Measurements from ENCODE around the gene UPK1A. TPM values are rescaled to one million over a fixed set of nuclear protein-coding genes. Genes with fewer than 3 reads are reported as not detected.
A peak's percentile ranks its signal among the peaks of the same experiment; 100 is the strongest.

Gene UPK1A
- polyA plus RNA-seq, 4 donors, result 0.07 TPM; not detected in 3

GRCh38 chr19:35665157-35665556, 1.2 kb upstream of the UPK1A start:
- Histone ChIP-seq H3K27me3 (ENCODE audit: control insufficient read depth in 3 of 3, insufficient read depth in 3 of 3, low read length in 3 of 3) (peaks cover 0 to 6% (median 2%) of the 10 kb centered on the region in 3 donors), H3K4me1 (ENCODE audit: control insufficient read depth in 3 of 3, insufficient read depth in 2 of 3, low read depth in 1 of 3, low read length in 2 of 3) (no peaks in the 10 kb centered on the region), H3K4me3 (ENCODE audit: low read depth in 1 of 3, low read length in 3 of 3) (no peak overlapping the region), H3K36me3 (ENCODE audit: control insufficient read depth in 3 of 3, insufficient read depth in 2 of 3, low read depth in 1 of 3, low read length in 3 of 3) (peaks cover 0 to 20% (median 8%) of the 10 kb centered on the region in 3 donors), H3K27ac (ENCODE audit: low read depth in 1 of 3, low read length in 2 of 3) (no peak overlapping the region), H3K9me3 (ENCODE audit: control insufficient read depth in 2 of 2, insufficient read depth in 1 of 2, low read depth in 1 of 2, low read length in 1 of 2) (no peaks in the 10 kb centered on the region)
- 93 to 95% (median 95%) methylated on average over 24 of the region's 24 CpGs for WGBS, 3 donors
- no peak for FAIRE-seq
- no peak for DNase-seq

GRCh38 chr19:35665604-35666003, 713 bp upstream of the UPK1A start:
- H3K27me3 ChIP-seq (ENCODE audit: control insufficient read depth in 3 of 3, insufficient read depth in 3 of 3, low read length in 3 of 3), result peaks cover 0 to 6% (median 2%) of the 10 kb centered on the region in 3 donors
- FAIRE-seq (no peak), DNase-seq (no peak)
- no peaks in the 10 kb centered on the region for H3K9me3 ChIP-seq (ENCODE audit: control insufficient read depth in 2 of 2, insufficient read depth in 1 of 2, low read depth in 1 of 2, low read length in 1 of 2)
- no peak overlapping the region for H3K4me3 ChIP-seq (ENCODE audit: low read depth in 1 of 3, low read length in 3 of 3)
- H3K4me1 ChIP-seq (ENCODE audit: control insufficient read depth in 3 of 3, insufficient read depth in 2 of 3, low read depth in 1 of 3, low read length in 2 of 3), result no peaks in the 10 kb centered on the region
- no peak overlapping the region for H3K27ac ChIP-seq (ENCODE audit: low read depth in 1 of 3, low read length in 2 of 3)
- WGBS, 3 donors, result 74 to 81% (median 81%) methylated on average over 7 of the region's 7 CpGs
- H3K36me3 ChIP-seq (ENCODE audit: control insufficient read depth in 3 of 3, insufficient read depth in 2 of 3, low read depth in 1 of 3, low read length in 3 of 3), result peaks cover 0 to 17% (median 8%) of the 10 kb centered on the region in 3 donors

GRCh38 chr19:35669566-35669965, 3.2 kb downstream of the UPK1A start:
- FAIRE-seq, result no peak
- 50 to 74% (median 51%) methylated on average over 6 of the region's 6 CpGs for WGBS, 3 donors
- Histone ChIP-seq H3K4me3 (ENCODE audit: low read depth in 1 of 3, low read length in 3 of 3) (no peak overlapping the region), H3K27ac (ENCODE audit: low read depth in 1 of 3, low read length in 2 of 3) (no peak overlapping the region), H3K4me1 (ENCODE audit: control insufficient read depth in 3 of 3, insufficient read depth in 2 of 3, low read depth in 1 of 3, low read length in 2 of 3) (no peaks in the 10 kb centered on the region), H3K36me3 (ENCODE audit: control insufficient read depth in 3 of 3, insufficient read depth in 2 of 3, low read depth in 1 of 3, low read length in 3 of 3) (peaks cover 0 to 6% (median 4%) of the 10 kb centered on the region in 3 donors), H3K27me3 (ENCODE audit: control insufficient read depth in 3 of 3, insufficient read depth in 3 of 3, low read length in 3 of 3) (peaks cover 0 to 20% (median 8%) of the 10 kb centered on the region in 3 donors), H3K9me3 (ENCODE audit: control insufficient read depth in 2 of 2, insufficient read depth in 1 of 2, low read depth in 1 of 2, low read length in 1 of 2) (no peaks in the 10 kb centered on the region)
- no peak for DNase-seq

GRCh38 chr19:35669974-35670373, 3.7 kb downstream of the UPK1A start:
- peaks cover 0 to 20% (median 8%) of the 10 kb centered on the region in 3 donors for H3K27me3 ChIP-seq (ENCODE audit: control insufficient read depth in 3 of 3, insufficient read depth in 3 of 3, low read length in 3 of 3)
- no peaks in the 10 kb centered on the region for H3K4me1 ChIP-seq (ENCODE audit: control insufficient read depth in 3 of 3, insufficient read depth in 2 of 3, low read depth in 1 of 3, low read length in 2 of 3)
- peak; percentile 25 to 56 for DNase-seq
- 14 to 47% (median 33%) methylated on average over 4 of the region's 4 CpGs for WGBS, 3 donors
- H3K36me3 ChIP-seq (ENCODE audit: control insufficient read depth in 3 of 3, insufficient read depth in 2 of 3, low read depth in 1 of 3, low read length in 3 of 3), result peaks cover 0 to 6% (median 3%) of the 10 kb centered on the region in 3 donors
- no peak for FAIRE-seq
- H3K4me3 ChIP-seq (ENCODE audit: low read depth in 1 of 3, low read length in 3 of 3), result no peak overlapping the region
- H3K9me3 ChIP-seq (ENCODE audit: control insufficient read depth in 2 of 2, insufficient read depth in 1 of 2, low read depth in 1 of 2, low read length in 1 of 2), result no peaks in the 10 kb centered on the region
- no peak overlapping the region for H3K27ac ChIP-seq (ENCODE audit: low read depth in 1 of 3, low read length in 2 of 3)

GRCh38 chr19:35670686-35671085, 4.4 kb downstream of the UPK1A start:
- 15 to 70% (median 50%) methylated on average over 1 of the region's 1 CpG for WGBS, 3 donors
- H3K4me3 ChIP-seq (ENCODE audit: low read depth in 1 of 3, low read length in 3 of 3), result no peak overlapping the region
- DNase-seq (no peak), FAIRE-seq (no peak)
- H3K27ac ChIP-seq (ENCODE audit: low read depth in 1 of 3, low read length in 2 of 3), result no peak overlapping the region
- H3K4me1 ChIP-seq (ENCODE audit: control insufficient read depth in 3 of 3, insufficient read depth in 2 of 3, low read depth in 1 of 3, low read length in 2 of 3), result no peaks in the 10 kb centered on the region
- peaks cover 0 to 20% (median 8%) of the 10 kb centered on the region in 3 donors for H3K27me3 ChIP-seq (ENCODE audit: control insufficient read depth in 3 of 3, insufficient read depth in 3 of 3, low read length in 3 of 3)
- no peaks in the 10 kb centered on the region for H3K9me3 ChIP-seq (ENCODE audit: control insufficient read depth in 2 of 2, insufficient read depth in 1 of 2, low read depth in 1 of 2, low read length in 1 of 2)
- peaks cover 0 to under 1% (median under 1%) of the 10 kb centered on the region in 3 donors for H3K36me3 ChIP-seq (ENCODE audit: control insufficient read depth in 3 of 3, insufficient read depth in 2 of 3, low read depth in 1 of 3, low read length in 3 of 3)

- WGBS, 3 donors, result 11 to 37% (median 19%) methylated on average over 3 of the region's 3 CpGs
Measured at GRCh38 chr19:35671818-35672217, 5.5 kb downstream of the UPK1A start.

GRCh38 chr19:35673121-35673804, 6.9 kb downstream of the UPK1A start:
- WGBS, 3 donors, result 2 to 4% (median 2%) methylated on average over 34 to 39 of the region's 39 CpGs
- no peaks in the 10 kb centered on the region for H3K9me3 ChIP-seq (ENCODE audit: control insufficient read depth in 2 of 2, insufficient read depth in 1 of 2, low read depth in 1 of 2, low read length in 1 of 2)
- peaks cover 0 to 20% (median 8%) of the 10 kb centered on the region in 3 donors for H3K27me3 ChIP-seq (ENCODE audit: control insufficient read depth in 3 of 3, insufficient read depth in 3 of 3, low read length in 3 of 3)
- no peak overlapping the region for H3K27ac ChIP-seq (ENCODE audit: low read depth in 1 of 3, low read length in 2 of 3)
- no peaks in the 10 kb centered on the region for H3K4me1 ChIP-seq (ENCODE audit: control insufficient read depth in 3 of 3, insufficient read depth in 2 of 3, low read depth in 1 of 3, low read length in 2 of 3)
- FAIRE-seq, result no peak
- peak in 1 of 2 donors; percentile 25 for DNase-seq
- H3K4me3 ChIP-seq (ENCODE audit: low read depth in 1 of 3, low read length in 3 of 3), result no peak overlapping the region
- no peaks in the 10 kb centered on the region for H3K36me3 ChIP-seq (ENCODE audit: control insufficient read depth in 3 of 3, insufficient read depth in 2 of 3, low read depth in 1 of 3, low read length in 3 of 3)

More at GRCh38 chr19:35671818-35672217, 5.5 kb downstream of the UPK1A start:
- no peak for FAIRE-seq
- Histone ChIP-seq H3K4me1 (ENCODE audit: control insufficient read depth in 3 of 3, insufficient read depth in 2 of 3, low read depth in 1 of 3, low read length in 2 of 3) (no peaks in the 10 kb centered on the region), H3K27ac (ENCODE audit: low read depth in 1 of 3, low read length in 2 of 3) (no peak overlapping the region), H3K27me3 (ENCODE audit: control insufficient read depth in 3 of 3, insufficient read depth in 3 of 3, low read length in 3 of 3) (peaks cover 0 to 20% (median 8%) of the 10 kb centered on the region in 3 donors), H3K36me3 (ENCODE audit: control insufficient read depth in 3 of 3, insufficient read depth in 2 of 3, low read depth in 1 of 3, low read length in 3 of 3) (no peaks in the 10 kb centered on the region), H3K9me3 (ENCODE audit: control insufficient read depth in 2 of 2, insufficient read depth in 1 of 2, low read depth in 1 of 2, low read length in 1 of 2) (no peaks in the 10 kb centered on the region), H3K4me3 (ENCODE audit: low read depth in 1 of 3, low read length in 3 of 3) (no peak overlapping the region)
- peak; percentile 33 to 46 for DNase-seq

- H3K27ac ChIP-seq (ENCODE audit: low read depth in 1 of 3, low read length in 2 of 3), result no peak overlapping the region
- H3K4me3 ChIP-seq (ENCODE audit: low read depth in 1 of 3, low read length in 3 of 3), result no peak overlapping the region
- no peaks in the 10 kb centered on the region for H3K9me3 ChIP-seq (ENCODE audit: control insufficient read depth in 2 of 2, insufficient read depth in 1 of 2, low read depth in 1 of 2, low read length in 1 of 2)
- peaks cover 0 to 18% (median 2%) of the 10 kb centered on the region in 3 donors for H3K27me3 ChIP-seq (ENCODE audit: control insufficient read depth in 3 of 3, insufficient read depth in 3 of 3, low read length in 3 of 3)
- 70 to 78% (median 71%) methylated on average over 15 of the region's 15 CpGs for WGBS, 3 donors
- DNase-seq, result no peak
- H3K36me3 ChIP-seq (ENCODE audit: control insufficient read depth in 3 of 3, insufficient read depth in 2 of 3, low read depth in 1 of 3, low read length in 3 of 3), result no peaks in the 10 kb centered on the region
- H3K4me1 ChIP-seq (ENCODE audit: control insufficient read depth in 3 of 3, insufficient read depth in 2 of 3, low read depth in 1 of 3, low read length in 2 of 3), result no peaks in the 10 kb centered on the region
- FAIRE-seq, result no peak
Measured at GRCh38 chr19:35675589-35676140, 9.3 kb downstream of the UPK1A start.
